ENCODE results near the gene MTHFSD.

Gene MTHFSD

DNA sequence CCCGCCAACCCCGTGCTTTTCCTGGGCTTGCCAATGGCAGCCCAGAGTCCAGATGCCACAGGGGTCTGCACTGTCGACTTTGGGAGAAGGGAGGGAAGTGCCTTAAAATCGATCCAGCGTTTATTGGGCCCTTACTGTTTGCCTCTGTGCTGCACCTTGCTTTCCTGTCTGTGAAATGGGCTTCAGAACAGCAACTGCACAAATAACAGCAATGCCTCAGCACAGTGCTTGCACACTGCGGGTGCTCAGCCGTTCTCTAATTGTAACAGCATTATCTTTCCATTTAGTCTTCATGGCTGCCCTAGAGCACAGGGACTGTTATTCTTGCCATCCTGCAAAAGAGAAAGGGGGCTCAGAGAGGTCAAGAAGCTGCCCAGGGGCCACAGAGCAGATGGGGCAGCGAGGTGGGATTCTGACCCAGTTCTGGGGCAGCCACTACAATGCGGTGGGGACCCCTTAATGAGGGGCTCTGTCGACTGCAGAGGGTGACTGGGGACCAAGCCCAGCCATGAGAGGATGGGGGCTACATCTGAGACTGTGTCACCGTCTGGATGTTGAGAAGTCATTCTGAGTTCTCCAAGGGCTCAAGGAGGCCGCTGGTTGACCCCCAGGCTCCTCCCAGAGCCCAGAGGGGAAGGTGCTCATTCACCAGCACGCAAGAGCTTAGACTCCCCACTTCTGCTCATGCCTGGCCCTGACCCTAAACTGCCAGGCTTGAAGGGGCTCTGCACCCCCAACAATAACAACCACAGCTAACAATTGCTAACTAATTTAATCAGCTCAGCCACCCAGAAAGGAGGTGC is 54.1 kb downstream of the MTHFSD start:
- no peak for ATAC-seq
- TF ChIP-seq, protein P1, sequence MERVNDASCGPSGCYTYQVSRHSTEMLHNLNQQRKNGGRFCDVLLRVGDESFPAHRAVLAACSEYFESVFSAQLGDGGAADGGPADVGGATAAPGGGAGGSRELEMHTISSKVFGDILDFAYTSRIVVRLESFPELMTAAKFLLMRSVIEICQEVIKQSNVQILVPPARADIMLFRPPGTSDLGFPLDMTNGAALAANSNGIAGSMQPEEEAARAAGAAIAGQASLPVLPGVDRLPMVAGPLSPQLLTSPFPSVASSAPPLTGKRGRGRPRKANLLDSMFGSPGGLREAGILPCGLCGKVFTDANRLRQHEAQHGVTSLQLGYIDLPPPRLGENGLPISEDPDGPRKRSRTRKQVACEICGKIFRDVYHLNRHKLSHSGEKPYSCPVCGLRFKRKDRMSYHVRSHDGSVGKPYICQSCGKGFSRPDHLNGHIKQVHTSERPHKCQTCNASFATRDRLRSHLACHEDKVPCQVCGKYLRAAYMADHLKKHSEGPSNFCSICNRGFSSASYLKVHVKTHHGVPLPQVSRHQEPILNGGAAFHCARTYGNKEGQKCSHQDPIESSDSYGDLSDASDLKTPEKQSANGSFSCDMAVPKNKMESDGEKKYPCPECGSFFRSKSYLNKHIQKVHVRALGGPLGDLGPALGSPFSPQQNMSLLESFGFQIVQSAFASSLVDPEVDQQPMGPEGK (CRISPR knock-in tag; IDR thresholded peaks at IDR 0.05; ENCODE audit: borderline replicate concordance): no peak
- TF ChIP-seq ZNF8 (CRISPR knock-in tag; IDR thresholded peaks at IDR 0.05) (no peak), ZFP3 (CRISPR knock-in tag; IDR thresholded peaks at IDR 0.05) (no peak), ARNTL (CRISPR knock-in tag; IDR thresholded peaks at IDR 0.05; ENCODE audit: borderline replicate concordance, low read depth) (no peak), RARB (CRISPR knock-in tag; IDR thresholded peaks at IDR 0.05) (no peak), ZNF565 (CRISPR knock-in tag; conservative IDR thresholded peaks at IDR 0.05; ENCODE audit: low read depth) (no peak), ISL1 (CRISPR knock-in tag; IDR thresholded peaks at IDR 0.05) (no peak), ZNF70 (CRISPR knock-in tag; IDR thresholded peaks at IDR 0.05) (no peak), OSR1 (CRISPR knock-in tag; IDR thresholded peaks at IDR 0.05) (no peak), TOX (CRISPR knock-in tag; IDR thresholded peaks at IDR 0.05; ENCODE audit: borderline replicate concordance) (no peak), GLIS3 (CRISPR knock-in tag; IDR thresholded peaks at IDR 0.05) (no peak), PPARA (CRISPR knock-in tag; IDR thresholded peaks at IDR 0.05; ENCODE audit: borderline replicate concordance) (no peak), BACH2 (CRISPR knock-in tag; IDR thresholded peaks at IDR 0.05; ENCODE audit: borderline replicate concordance) (no peak), TCF4 (CRISPR knock-in tag; IDR thresholded peaks at IDR 0.05; ENCODE audit: borderline replicate concordance) (no peak), CSDC2 (CRISPR knock-in tag; IDR thresholded peaks at IDR 0.05) (no peak), ESRRG (CRISPR knock-in tag; IDR thresholded peaks at IDR 0.05) (no peak)
- TF ChIP-seq, protein P2, sequence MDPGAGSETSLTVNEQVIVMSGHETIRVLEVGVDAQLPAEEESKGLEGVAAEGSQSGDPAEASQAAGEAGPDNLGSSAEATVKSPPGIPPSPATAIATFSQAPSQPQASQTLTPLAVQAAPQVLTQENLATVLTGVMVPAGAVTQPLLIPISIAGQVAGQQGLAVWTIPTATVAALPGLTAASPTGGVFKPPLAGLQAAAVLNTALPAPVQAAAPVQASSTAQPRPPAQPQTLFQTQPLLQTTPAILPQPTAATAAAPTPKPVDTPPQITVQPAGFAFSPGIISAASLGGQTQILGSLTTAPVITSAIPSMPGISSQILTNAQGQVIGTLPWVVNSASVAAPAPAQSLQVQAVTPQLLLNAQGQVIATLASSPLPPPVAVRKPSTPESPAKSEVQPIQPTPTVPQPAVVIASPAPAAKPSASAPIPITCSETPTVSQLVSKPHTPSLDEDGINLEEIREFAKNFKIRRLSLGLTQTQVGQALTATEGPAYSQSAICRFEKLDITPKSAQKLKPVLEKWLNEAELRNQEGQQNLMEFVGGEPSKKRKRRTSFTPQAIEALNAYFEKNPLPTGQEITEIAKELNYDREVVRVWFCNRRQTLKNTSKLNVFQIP (CRISPR knock-in tag; IDR thresholded peaks at IDR 0.05; ENCODE audit: borderline replicate concordance, low read depth): no peak
- TF ChIP-seq, protein P3, sequence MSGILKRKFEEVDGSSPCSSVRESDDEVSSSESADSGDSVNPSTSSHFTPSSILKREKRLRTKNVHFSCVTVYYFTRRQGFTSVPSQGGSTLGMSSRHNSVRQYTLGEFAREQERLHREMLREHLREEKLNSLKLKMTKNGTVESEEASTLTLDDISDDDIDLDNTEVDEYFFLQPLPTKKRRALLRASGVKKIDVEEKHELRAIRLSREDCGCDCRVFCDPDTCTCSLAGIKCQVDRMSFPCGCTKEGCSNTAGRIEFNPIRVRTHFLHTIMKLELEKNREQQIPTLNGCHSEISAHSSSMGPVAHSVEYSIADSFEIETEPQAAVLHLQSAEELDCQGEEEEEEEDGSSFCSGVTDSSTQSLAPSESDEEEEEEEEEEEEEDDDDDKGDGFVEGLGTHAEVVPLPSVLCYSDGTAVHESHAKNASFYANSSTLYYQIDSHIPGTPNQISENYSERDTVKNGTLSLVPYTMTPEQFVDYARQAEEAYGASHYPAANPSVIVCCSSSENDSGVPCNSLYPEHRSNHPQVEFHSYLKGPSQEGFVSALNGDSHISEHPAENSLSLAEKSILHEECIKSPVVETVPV (CRISPR knock-in tag; IDR thresholded peaks at IDR 0.05): no peak
- TF ChIP-seq, protein P4, sequence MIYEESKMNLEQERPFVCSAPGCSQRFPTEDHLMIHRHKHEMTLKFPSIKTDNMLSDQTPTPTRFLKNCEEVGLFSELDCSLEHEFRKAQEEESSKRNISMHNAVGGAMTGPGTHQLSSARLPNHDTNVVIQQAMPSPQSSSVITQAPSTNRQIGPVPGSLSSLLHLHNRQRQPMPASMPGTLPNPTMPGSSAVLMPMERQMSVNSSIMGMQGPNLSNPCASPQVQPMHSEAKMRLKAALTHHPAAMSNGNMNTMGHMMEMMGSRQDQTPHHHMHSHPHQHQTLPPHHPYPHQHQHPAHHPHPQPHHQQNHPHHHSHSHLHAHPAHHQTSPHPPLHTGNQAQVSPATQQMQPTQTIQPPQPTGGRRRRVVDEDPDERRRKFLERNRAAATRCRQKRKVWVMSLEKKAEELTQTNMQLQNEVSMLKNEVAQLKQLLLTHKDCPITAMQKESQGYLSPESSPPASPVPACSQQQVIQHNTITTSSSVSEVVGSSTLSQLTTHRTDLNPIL (CRISPR knock-in tag; IDR thresholded peaks at IDR 0.05; ENCODE audit: low read depth): no peak
- TF ChIP-seq, protein P5, sequence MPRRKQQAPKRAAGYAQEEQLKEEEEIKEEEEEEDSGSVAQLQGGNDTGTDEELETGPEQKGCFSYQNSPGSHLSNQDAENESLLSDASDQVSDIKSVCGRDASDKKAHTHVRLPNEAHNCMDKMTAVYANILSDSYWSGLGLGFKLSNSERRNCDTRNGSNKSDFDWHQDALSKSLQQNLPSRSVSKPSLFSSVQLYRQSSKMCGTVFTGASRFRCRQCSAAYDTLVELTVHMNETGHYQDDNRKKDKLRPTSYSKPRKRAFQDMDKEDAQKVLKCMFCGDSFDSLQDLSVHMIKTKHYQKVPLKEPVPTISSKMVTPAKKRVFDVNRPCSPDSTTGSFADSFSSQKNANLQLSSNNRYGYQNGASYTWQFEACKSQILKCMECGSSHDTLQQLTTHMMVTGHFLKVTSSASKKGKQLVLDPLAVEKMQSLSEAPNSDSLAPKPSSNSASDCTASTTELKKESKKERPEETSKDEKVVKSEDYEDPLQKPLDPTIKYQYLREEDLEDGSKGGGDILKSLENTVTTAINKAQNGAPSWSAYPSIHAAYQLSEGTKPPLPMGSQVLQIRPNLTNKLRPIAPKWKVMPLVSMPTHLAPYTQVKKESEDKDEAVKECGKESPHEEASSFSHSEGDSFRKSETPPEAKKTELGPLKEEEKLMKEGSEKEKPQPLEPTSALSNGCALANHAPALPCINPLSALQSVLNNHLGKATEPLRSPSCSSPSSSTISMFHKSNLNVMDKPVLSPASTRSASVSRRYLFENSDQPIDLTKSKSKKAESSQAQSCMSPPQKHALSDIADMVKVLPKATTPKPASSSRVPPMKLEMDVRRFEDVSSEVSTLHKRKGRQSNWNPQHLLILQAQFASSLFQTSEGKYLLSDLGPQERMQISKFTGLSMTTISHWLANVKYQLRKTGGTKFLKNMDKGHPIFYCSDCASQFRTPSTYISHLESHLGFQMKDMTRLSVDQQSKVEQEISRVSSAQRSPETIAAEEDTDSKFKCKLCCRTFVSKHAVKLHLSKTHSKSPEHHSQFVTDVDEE (CRISPR knock-in tag; IDR thresholded peaks at IDR 0.05): no peak

DNA sequence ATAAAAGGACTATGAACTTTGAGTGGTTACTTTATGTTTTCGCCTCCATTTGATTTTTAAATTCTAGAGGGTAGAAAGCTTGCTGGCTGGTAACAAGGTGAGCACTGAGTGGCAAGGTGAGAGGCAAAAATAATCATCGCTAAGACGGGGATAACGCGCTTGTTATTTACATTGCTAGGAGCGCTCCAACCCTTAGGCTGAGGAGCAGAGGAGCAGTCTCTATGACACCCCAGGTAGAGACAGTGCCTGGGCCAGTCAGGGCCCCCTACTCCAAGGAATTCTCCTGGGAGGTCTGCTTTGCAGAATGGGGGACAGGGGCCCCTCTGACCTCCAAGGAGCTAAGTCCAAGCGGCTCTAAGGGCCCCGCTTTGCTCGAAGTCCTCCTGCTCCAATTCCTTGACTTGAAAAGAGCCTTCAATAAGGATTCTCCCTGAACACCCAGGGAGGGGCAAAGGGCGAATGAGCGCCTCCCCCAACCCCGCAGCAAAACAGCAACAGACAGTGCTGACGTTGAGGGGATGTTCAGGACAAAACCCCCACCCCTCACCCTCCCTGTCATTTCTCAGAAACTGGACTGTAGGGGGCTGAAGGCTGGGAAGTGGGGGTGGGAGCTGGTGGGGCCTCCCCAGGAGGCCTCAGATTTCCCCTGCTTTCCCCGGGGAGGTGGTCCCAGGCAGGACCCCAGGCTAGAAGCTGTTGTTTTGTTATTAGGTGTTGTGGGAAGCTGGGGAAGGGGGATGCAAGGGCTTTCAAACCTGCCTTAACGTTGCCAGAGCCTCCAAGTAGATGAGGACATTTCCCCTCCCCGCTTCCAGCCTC is 54.9 kb downstream of the MTHFSD start:
- TF ChIP-seq, protein P3 (CRISPR knock-in tag; IDR thresholded peaks at IDR 0.05): no peak
- TF ChIP-seq, protein P2 (CRISPR knock-in tag; IDR thresholded peaks at IDR 0.05; ENCODE audit: borderline replicate concordance, low read depth): no peak
- no peak for TF ChIP-seq ZNF565 (CRISPR knock-in tag; conservative IDR thresholded peaks at IDR 0.05; ENCODE audit: low read depth)
- TF ChIP-seq TOX (CRISPR knock-in tag; IDR thresholded peaks at IDR 0.05; ENCODE audit: borderline replicate concordance): no peak
- TF ChIP-seq PPARA (CRISPR knock-in tag; IDR thresholded peaks at IDR 0.05; ENCODE audit: borderline replicate concordance): no peak
- no peak for TF ChIP-seq CSDC2 (CRISPR knock-in tag; IDR thresholded peaks at IDR 0.05)
- no peak for TF ChIP-seq TCF4 (CRISPR knock-in tag; IDR thresholded peaks at IDR 0.05; ENCODE audit: borderline replicate concordance)
- TF ChIP-seq SNAI2 (CRISPR knock-in tag; IDR thresholded peaks at IDR 0.05): no peak
- ATAC-seq: no peak
